Thyroid gland (tissue), 4 donors: ENCODE measurements around the gene ZBTB44.

Experiments
- POLR2A ChIP-seq, 2 donors: fragments of 450-650 bp; IDR thresholded peaks; one replicate each; pipeline ENCODE4 v1.6.1; 2017; ENCODE audit warnings: antibody characterized with exemption in 2 of 2, mild to moderate bottlenecking in 2 of 2, moderate library complexity in 1 of 2
- TF ChIP-seq, protein P1 (sequence below), 6 experiments: fragments of 200-600 bp in 3 of 6; fragments of 450-650 bp in 3 of 6; sonication (generic) in 3 of 6; IDR thresholded peaks; one replicate each; pipeline ENCODE4 v1.5.1; 2016 to 2019; ENCODE audit warnings: antibody characterized with exemption in 6 of 6, mild to moderate bottlenecking in 2 of 6, inconsistent platforms in 1 of 6, moderate library complexity in 1 of 6

DNA sequence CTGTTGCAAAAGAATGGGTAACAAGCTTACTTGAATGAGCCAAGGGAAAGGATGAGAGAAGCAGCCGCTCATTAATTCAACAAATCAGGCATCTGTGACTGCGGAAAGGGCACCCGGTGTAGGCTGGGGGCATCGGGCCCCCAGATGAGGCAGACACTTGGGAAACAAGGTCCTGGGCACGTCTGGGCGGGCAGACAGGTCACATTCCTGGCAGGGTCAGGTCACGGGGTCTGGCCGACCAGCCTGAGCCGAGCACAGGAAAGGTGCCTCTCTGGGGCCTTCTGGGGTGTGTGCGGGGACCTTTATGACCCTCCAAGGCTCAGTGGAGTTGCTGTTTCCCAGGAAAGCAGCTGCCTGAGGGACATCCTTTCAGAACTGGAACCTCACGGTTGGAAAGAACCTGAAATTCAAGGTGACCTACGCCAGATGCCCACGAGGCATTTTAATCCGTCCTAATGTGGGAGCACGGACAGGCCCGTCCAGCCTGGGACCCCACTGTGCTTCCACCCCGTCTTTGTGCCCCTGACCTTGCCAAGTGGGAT is 98.1 kb downstream of the ZBTB44 start:
- TF ChIP-seq, protein P1, sequence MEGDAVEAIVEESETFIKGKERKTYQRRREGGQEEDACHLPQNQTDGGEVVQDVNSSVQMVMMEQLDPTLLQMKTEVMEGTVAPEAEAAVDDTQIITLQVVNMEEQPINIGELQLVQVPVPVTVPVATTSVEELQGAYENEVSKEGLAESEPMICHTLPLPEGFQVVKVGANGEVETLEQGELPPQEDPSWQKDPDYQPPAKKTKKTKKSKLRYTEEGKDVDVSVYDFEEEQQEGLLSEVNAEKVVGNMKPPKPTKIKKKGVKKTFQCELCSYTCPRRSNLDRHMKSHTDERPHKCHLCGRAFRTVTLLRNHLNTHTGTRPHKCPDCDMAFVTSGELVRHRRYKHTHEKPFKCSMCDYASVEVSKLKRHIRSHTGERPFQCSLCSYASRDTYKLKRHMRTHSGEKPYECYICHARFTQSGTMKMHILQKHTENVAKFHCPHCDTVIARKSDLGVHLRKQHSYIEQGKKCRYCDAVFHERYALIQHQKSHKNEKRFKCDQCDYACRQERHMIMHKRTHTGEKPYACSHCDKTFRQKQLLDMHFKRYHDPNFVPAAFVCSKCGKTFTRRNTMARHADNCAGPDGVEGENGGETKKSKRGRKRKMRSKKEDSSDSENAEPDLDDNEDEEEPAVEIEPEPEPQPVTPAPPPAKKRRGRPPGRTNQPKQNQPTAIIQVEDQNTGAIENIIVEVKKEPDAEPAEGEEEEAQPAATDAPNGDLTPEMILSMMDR (IDR thresholded peaks at IDR 0.05), result no peak
- no peak for TF ChIP-seq POLR2A (IDR thresholded peaks at IDR 0.05)
